HG03521 (cell line): ENCODE measurements around the gene PPM1H.

Experiments used
- ATAC-seq: cut with Tn5 transposase; IDR thresholded peaks from one replicate; pipeline ENCODE4 v1.9.1; 2021; ENCODE audit warnings: mild to moderate bottlenecking, moderate library complexity; ENCODE audit not compliant: unreplicated experiment

The PPM1H gene

GRCh38 chr12:62717643-62718042, 217.3 kb downstream of the PPM1H start:
- ATAC-seq = no peak

GRCh38 chr12:62716866-62717525, 218.0 kb downstream of the PPM1H start:
- ATAC-seq = no peak

GRCh38 chr12:62716037-62716436, 218.9 kb downstream of the PPM1H start:
- no peak for ATAC-seq

GRCh38 chr12:62714774-62715721, 219.9 kb downstream of the PPM1H start:
- ATAC-seq = no peak

- ATAC-seq = no peak
Measured at GRCh38 chr12:62714181-62714773, 220.7 kb downstream of the PPM1H start.

- ATAC-seq = no peak
Measured at GRCh38 chr12:62713723-62714122, 221.2 kb downstream of the PPM1H start.

GRCh38 chr12:62712681-62713573, 222.0 kb downstream of the PPM1H start:
- no peak for ATAC-seq

- ATAC-seq = no peak
Measured at GRCh38 chr12:62711631-62712241, 223.2 kb downstream of the PPM1H start.

GRCh38 chr12:62709311-62709710, 225.6 kb downstream of the PPM1H start:
- ATAC-seq = no peak

GRCh38 chr12:62707939-62708338, 227.0 kb downstream of the PPM1H start:
- ATAC-seq = no peak

- ATAC-seq = no peak
Measured at GRCh38 chr12:62705846-62706245, 229.1 kb downstream of the PPM1H start.

GRCh38 chr12:62703011-62703380, 232.0 kb downstream of the PPM1H start:
- no peak for ATAC-seq

- no peak for ATAC-seq
Measured at GRCh38 chr12:62701492-62701891, 233.5 kb downstream of the PPM1H start.

GRCh38 chr12:62700091-62700880, 234.7 kb downstream of the PPM1H start:
- no peak for ATAC-seq

- ATAC-seq = no peak
Measured at GRCh38 chr12:62698701-62699101, 236.2 kb downstream of the PPM1H start.

GRCh38 chr12:62697893-62698292, 237.1 kb downstream of the PPM1H start:
- ATAC-seq = no peak

- ATAC-seq = no peak
Measured at GRCh38 chr12:62695696-62696095, 239.3 kb downstream of the PPM1H start.

GRCh38 chr12:62694632-62695031, 240.3 kb downstream of the PPM1H start:
- no peak for ATAC-seq

GRCh38 chr12:62694116-62694515, 240.8 kb downstream of the PPM1H start:
- ATAC-seq = no peak
